Activated naive CD8-positive, alpha-beta T cell treated with anti-CD3 and anti-CD28 coated beads, Interleukin-2, amount 10 ng/mL, durations not matched to agents 7 days and 5 days (primary cell): ENCODE measurements around the gene MYH10. TPM values are rescaled to one million over a fixed set of nuclear protein-coding genes. Genes with fewer than 3 reads are reported as not detected.

Source experiments
- ATAC-seq: fragments of 150-1000 bp; cut with Tn5 transposase; one replicate; pipeline ENCODE4 v1.10.0; 2021; ENCODE audit warnings: low read depth, moderate library complexity
- POLR2A ChIA-PET: fragments of 350-600 bp; sonication (Branson Sonifier 250); formaldehyde crosslinking; loops from one replicate; lab custom pipeline; 2021; ENCODE audit warnings: antibody characterized with exemption; lab: Charles Lee
- DNase-seq: peaks from one replicate; pipeline ENCODE4 v3.0.0; 2021
- H3K27ac Mint-ChIP-seq: one replicate; pipeline ENCODE4 v1.8.0; 2022; ENCODE audit warnings: mild to moderate bottlenecking, mixed read lengths
- H3K27me3 Mint-ChIP-seq: one replicate; pipeline ENCODE4 v1.8.0; 2022; ENCODE audit warnings: mild to moderate bottlenecking, moderate library complexity, mixed read lengths
- H3K36me3 Mint-ChIP-seq: one replicate; pipeline ENCODE4 v1.8.0; 2021; ENCODE audit warnings: mild to moderate bottlenecking, mixed read lengths
- H3K4me1 Mint-ChIP-seq: one replicate; pipeline ENCODE4 v1.8.0; 2021; ENCODE audit warnings: mixed read lengths
- H3K4me3 Mint-ChIP-seq: one replicate; pipeline ENCODE4 v1.8.0; 2022; ENCODE audit warnings: mild to moderate bottlenecking, moderate library complexity, mixed read lengths
- H3K9me3 Mint-ChIP-seq: one replicate; pipeline ENCODE4 v1.8.0; 2021; ENCODE audit warnings: mixed read lengths
- total RNA-seq, 2 experiments: library from RNA; stranded (reverse); gene quantifications; one replicate each; pipeline ENCODE4 v1.2.3, GENCODE V29; 2021

MYH10 gene
- 10 to 100 TPM; 12.8 to 14.4 TPM for total RNA-seq

DNA sequence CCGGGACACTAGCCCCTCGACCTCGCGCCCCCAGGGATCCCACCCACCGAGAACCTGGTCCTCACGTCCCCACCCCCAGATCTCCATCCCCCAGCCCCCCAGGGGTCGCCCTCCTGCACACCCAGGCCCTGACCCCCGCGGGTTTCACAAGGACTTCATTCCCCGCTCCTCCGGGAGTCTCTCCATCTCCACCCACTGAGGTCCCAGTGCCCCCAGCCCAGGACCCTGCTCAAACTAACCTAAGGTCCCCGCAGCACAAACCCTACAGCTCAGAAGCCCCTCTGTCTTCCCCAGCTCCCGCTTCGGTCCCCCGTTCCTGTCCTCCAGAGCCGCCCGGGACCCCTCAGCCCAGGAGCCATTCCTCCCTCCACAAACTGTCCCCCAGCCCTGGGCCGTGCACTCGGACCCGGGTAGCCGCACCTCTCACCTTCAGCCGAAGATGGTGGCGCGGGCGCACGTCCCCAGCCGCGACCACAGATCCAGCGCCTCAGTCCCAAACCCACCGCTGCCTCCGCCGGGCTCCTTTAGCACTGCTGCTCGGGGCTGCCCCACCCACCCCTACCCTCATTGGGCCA lies at the start of gene MYH10:
Gene MYH10, minus strand, starts transcription at position 499 of the 575 bp plus-strand sequence. CDS start 7,479 bp downstream, outside the sequence.
- Mint-ChIP-seq H3K4me1 (peaks cover 12% of the 10 kb centered on the region), H3K36me3 (no peaks in the 10 kb centered on the region), H3K4me3 (peak within 1 kb of the TSS; percentile 99), H3K9me3 (no peaks in the 10 kb centered on the region), H3K27ac (peak within 1 kb of the TSS; percentile 78), H3K27me3 (peaks cover 66% of the 10 kb centered on the region)
- no peak for DNase-seq
- no peak for ATAC-seq
- POLR2A ChIA-PET = no interaction called here

DNA sequence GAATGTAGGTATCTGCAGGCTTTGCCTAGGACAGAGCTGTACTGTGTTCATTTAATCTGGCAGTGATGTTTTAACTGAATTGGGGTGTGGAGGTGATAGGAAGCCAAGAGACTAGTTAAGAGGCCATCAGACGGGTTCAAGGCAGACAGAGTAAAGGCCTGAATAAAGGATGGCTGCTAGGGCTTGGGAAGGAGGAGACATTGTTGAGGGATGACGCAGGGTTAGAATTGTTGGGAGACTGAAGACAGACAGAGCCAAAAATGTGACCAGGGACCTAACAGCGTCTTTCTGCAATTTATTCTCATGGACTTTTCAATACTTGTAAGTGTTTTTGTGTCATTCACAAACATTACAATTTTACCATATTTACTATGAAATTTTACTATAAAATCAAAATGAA lies 48.6 kb upstream of the MYH10 start:
- ATAC-seq = no peak
- no peak overlapping the region for H3K27ac Mint-ChIP-seq
- POLR2A ChIA-PET = no interaction called here
- H3K27me3 Mint-ChIP-seq = peaks cover 7% of the 10 kb centered on the region
- H3K36me3 Mint-ChIP-seq = no peaks in the 10 kb centered on the region
- no peak for DNase-seq
- no peak overlapping the region for H3K4me3 Mint-ChIP-seq
- no peaks in the 10 kb centered on the region for H3K4me1 Mint-ChIP-seq
- H3K9me3 Mint-ChIP-seq = no peaks in the 10 kb centered on the region

DNA sequence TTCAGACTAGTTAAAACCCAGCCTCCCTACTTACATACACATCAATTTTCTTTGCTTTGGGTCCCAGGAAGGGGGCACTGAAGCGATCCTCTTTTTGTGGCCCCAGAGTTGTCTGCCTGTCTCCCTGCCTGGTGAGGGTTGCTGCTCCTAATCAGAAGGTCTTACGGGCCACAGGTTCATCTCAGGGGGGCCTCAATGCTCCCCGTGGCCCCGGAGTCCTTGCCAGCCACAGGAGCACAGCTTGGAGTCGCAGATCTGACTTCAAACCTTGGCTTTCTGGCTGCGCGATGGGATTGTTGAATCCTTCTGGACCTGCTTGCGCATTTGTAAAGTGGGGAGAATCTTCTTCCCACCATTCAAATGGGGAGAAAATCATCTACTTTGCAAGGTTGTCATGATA lies 44.8 kb upstream of the MYH10 start:
- H3K27ac Mint-ChIP-seq = no peak overlapping the region
- H3K4me3 Mint-ChIP-seq = no peak overlapping the region
- DNase-seq (no peak), ATAC-seq (no peak)
- no peaks in the 10 kb centered on the region for H3K36me3 Mint-ChIP-seq
- H3K9me3 Mint-ChIP-seq = no peaks in the 10 kb centered on the region
- no peaks in the 10 kb centered on the region for H3K4me1 Mint-ChIP-seq
- POLR2A ChIA-PET = no interaction called here
- peaks cover 7% of the 10 kb centered on the region for H3K27me3 Mint-ChIP-seq

DNA sequence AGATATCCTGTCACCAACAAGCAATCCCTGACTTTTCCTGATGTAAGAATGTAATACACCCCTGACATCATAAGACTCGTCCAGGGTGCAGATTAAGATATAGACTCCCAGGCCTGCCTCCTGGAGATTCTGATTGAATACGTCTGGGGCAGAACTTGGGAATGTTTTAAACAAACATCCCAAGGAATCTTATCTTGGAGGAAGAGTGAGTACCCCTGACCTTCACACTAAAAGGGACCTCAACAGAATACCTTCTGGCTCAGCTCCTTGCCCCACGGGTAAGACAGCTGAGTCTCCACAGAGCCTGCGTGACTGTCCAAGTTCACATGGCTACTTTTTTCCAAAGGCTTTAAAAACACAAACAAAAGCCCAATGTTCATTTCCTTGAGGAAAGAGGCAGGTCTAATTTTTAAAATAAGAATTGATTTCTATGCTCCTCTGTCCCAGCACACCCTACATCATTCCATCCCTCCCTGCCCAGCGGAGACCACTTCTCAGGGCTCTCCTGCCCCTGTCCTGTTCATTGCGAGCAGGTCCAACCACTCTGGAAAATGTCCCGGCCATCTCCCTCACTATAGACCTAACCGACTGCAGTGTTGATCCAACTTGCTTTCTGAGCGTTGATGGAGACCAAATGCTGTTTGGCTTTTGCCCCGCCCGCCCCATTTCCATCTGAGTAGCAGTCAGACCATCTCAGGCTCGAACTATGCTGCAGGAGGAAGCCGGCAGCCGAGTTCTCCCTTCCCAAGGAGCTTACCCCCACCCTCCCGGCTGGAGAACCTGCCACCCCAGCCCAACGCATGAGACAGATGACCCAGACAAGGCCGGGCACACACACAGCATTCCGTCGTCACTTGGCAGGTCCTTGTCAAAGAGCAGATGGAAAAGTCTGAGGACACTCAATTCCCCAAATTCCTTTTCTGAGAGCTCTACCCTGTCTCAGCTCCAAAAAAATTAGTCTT lies 44.1 kb upstream of the MYH10 start:
- Mint-ChIP-seq H3K9me3 (no peaks in the 10 kb centered on the region), H3K4me3 (no peak overlapping the region), H3K27me3 (peaks cover 7% of the 10 kb centered on the region), H3K36me3 (no peaks in the 10 kb centered on the region), H3K4me1 (no peaks in the 10 kb centered on the region), H3K27ac (no peak overlapping the region)
- no peak for DNase-seq
- ATAC-seq = no peak
- POLR2A ChIA-PET = no interaction called here

DNA sequence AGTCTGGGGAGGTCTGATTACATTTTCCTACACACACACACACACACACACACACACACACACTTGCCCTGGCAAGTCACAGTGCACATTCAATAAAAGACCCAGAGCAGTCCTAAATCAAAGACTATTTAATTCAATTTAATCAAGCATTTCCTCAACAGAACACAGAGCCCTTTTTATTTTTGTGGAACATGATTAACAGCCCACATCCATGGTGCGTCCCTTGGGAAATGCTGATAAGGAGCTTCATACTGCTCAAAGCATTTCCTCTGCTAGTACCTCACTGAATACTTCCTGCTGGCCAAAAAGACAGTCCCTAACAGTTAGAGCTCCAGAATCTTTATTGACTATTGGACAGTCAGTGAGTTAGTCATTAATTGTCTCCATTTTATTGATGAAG lies 43.1 kb upstream of the MYH10 start:
- Mint-ChIP-seq H3K27ac (no peak overlapping the region), H3K27me3 (peaks cover 7% of the 10 kb centered on the region), H3K36me3 (no peaks in the 10 kb centered on the region), H3K4me3 (no peak overlapping the region), H3K4me1 (no peaks in the 10 kb centered on the region), H3K9me3 (no peaks in the 10 kb centered on the region)
- POLR2A ChIA-PET = no interaction called here
- DNase-seq = no peak
- no peak for ATAC-seq

DNA sequence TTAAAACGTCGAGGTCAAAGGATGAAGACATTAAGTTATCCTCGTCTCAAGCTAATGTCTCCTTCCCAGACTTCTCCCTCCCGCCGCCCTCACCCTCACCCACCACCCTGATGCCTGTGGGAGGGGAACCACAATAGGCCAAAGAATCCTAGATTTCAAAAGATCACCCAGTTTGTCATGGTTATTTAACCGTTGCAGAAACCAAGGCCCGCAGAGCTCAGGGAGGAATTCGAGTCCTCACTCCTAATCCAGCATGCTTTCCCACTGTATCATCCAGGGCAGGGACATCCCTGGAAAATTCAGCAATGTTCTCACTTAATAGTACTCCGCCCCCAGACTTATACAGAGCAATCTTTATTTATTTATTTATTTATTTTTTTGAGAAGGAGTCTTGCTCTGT lies 41.8 kb upstream of the MYH10 start:
- no peak for ATAC-seq
- Mint-ChIP-seq H3K9me3 (no peaks in the 10 kb centered on the region), H3K27ac (no peak overlapping the region), H3K4me1 (no peaks in the 10 kb centered on the region), H3K27me3 (peaks cover 7% of the 10 kb centered on the region), H3K4me3 (no peak overlapping the region), H3K36me3 (no peaks in the 10 kb centered on the region)
- POLR2A ChIA-PET = no interaction called here
- no peak for DNase-seq

DNA sequence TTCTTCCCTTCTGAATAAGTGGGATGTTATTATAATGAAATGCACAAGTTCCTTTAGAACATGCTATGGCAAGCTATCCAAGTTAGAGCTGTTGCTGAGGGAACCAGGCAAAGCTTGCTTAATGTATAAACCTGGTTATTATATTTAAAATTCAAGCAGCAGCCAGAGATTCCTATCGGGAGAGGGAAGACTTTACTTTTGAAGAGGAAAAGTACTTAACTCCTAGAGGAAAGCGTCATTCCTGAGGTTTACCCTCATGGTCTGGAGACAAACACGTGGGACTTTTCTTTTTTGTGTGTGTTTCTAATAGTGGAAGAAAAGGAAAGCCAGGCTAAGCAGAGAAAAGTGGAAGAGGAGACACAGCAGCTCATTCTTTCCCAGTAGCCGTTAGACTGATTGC lies 39.9 kb upstream of the MYH10 start:
- peaks cover 7% of the 10 kb centered on the region for H3K27me3 Mint-ChIP-seq
- POLR2A ChIA-PET = no interaction called here

DNA sequence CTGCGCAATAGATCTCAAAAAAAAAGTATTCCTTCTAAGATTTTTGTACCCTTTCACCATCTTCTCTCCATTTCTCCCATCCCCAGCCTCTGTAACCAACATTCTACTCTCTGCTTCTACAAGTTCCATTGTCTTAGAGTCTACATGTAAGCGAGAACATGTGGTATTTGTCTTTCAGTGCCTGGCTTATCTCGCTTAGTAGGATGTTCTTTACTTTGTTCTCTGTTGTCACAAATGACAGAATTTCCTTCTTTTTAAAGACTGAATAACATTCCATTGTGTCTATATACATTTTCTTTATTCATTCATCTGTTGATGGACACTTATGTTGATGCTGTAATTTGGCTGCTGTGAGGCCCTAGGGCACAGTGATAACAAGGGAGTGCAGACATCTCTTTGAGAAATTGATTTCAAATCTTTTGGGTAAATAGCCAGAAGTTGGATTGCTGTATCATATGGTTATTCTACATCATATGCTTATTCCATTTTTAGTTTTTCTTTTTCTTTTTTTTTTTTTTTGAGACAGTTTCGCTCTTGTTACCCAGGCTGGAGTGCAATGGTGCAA lies 37.7 kb upstream of the MYH10 start:
- ATAC-seq = no peak
- Mint-ChIP-seq H3K4me1 (no peaks in the 10 kb centered on the region), H3K9me3 (no peaks in the 10 kb centered on the region), H3K27ac (no peak overlapping the region), H3K4me3 (no peak overlapping the region), H3K27me3 (peaks cover 4% of the 10 kb centered on the region), H3K36me3 (no peaks in the 10 kb centered on the region)
- no peak for DNase-seq
- POLR2A ChIA-PET = no interaction called here

More for the DNA sequence above, 39.9 kb upstream of the MYH10 start:
- H3K27ac Mint-ChIP-seq = no peak overlapping the region
- ATAC-seq = no peak
- no peaks in the 10 kb centered on the region for H3K4me1 Mint-ChIP-seq
- H3K4me3 Mint-ChIP-seq = no peak overlapping the region
- no peaks in the 10 kb centered on the region for H3K36me3 Mint-ChIP-seq
- DNase-seq = no peak
- H3K9me3 Mint-ChIP-seq = no peaks in the 10 kb centered on the region

DNA sequence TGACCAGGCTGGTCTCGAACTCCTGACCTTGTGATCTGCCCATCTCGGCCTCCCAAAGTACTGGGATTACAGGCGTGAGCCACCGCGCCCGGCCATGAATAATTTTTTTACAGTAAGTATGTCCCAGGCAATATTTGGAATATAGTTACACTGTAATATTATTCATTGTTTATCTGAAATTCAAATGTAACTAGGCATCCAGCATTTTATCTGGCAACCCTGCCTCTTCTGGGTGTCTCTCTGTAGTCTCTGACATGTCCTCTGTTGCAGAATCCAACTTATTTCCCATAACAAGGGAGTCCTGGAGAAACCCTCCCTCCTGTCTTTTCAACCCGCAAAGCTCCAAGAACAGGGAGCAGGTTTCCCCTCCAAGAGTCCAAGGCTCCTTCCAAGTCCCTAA lies 36.9 kb upstream of the MYH10 start:
- no peaks in the 10 kb centered on the region for H3K4me1 Mint-ChIP-seq
- H3K27me3 Mint-ChIP-seq = peaks cover 7% of the 10 kb centered on the region
- POLR2A ChIA-PET = no interaction called here
- DNase-seq (no peak), ATAC-seq (no peak)
- no peak overlapping the region for H3K4me3 Mint-ChIP-seq
- no peaks in the 10 kb centered on the region for H3K36me3 Mint-ChIP-seq
- H3K27ac Mint-ChIP-seq = no peak overlapping the region
- no peaks in the 10 kb centered on the region for H3K9me3 Mint-ChIP-seq

DNA sequence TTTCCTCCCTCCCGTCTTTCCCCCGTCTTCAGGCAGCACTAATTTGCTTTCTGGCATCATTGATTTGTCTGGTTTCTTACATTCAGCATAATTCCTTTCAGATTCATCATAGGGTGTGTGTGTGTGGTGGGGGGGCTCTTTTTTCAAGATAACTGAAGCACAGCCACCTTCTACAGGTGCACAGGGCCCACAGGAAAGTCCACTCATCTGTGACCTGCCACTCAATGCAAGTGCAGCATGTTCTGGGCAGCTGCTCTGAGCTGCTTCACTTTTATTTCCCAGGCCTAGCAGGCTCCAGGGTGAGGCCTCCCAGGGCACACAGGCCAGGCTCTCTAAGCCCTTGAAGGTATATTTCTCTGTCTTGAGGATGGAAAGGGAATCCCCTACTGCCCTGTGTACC lies 35.2 kb upstream of the MYH10 start:
- H3K9me3 Mint-ChIP-seq = peaks cover 3% of the 10 kb centered on the region
- H3K27ac Mint-ChIP-seq = no peak overlapping the region
- H3K4me3 Mint-ChIP-seq = no peak overlapping the region
- peaks cover 14% of the 10 kb centered on the region for H3K27me3 Mint-ChIP-seq
- POLR2A ChIA-PET = no interaction called here
- no peaks in the 10 kb centered on the region for H3K4me1 Mint-ChIP-seq
- no peak for DNase-seq
- ATAC-seq = no peak
- H3K36me3 Mint-ChIP-seq = no peaks in the 10 kb centered on the region

DNA sequence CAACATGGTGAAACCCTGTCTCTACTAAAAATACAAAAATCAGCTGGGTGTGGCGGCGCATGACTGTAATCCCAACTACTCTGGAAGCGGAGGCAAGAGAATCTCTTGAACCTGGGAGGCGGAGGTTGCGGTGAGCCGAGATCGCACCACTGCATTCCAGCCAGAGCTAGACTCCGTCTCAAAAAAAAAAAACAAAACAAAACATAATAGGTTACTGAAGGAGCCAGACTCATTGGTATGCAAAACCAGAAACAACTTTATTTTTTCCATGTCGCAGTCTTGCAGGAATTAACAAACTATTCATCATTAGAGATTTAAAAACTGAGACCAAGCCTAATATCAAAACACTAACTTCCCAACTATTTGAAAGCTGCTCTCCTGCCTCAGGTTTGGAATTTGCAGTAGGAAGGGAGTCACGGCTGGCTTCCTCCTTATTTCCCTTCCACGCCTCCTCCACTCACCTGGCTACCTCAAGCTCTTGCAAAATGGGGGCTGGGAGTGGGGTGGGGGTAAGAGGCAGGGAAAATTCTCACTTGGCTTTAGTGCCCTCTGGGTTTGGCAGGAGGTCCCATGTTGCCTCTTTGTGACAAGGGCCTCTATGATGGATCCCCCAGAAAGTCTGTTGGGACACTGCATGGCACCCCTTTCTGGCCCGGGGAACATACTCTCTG lies 34.1 kb upstream of the MYH10 start:
- H3K9me3 Mint-ChIP-seq = peaks cover 3% of the 10 kb centered on the region
- H3K36me3 Mint-ChIP-seq = no peaks in the 10 kb centered on the region
- no peaks in the 10 kb centered on the region for H3K4me1 Mint-ChIP-seq
- POLR2A ChIA-PET = no interaction called here
- DNase-seq = no peak
- no peak for ATAC-seq
- H3K27me3 Mint-ChIP-seq = peaks cover 14% of the 10 kb centered on the region
- no peak overlapping the region for H3K27ac Mint-ChIP-seq
- no peak overlapping the region for H3K4me3 Mint-ChIP-seq

DNA sequence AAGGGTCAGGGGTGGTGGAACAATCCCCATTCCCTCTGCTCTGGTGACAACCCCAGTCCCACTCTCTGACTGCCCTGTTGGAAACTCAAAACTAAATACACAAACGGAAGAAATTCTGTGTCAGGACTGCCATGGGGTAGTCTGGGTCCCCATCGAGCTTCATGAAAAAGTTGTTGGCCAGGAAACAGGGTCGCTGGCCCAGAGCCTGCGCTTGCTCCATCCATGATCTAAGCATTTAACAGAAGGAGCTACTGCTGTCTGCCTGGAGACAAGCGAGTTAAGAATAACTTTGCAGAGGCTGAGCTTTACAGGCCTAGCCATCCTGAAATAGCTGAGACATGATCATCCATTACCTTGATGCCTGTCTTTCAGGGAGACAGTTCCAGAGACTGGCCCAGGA lies 32.4 kb upstream of the MYH10 start:
- H3K36me3 Mint-ChIP-seq = no peaks in the 10 kb centered on the region
- peaks cover 14% of the 10 kb centered on the region for H3K27me3 Mint-ChIP-seq
- H3K9me3 Mint-ChIP-seq = peaks cover 3% of the 10 kb centered on the region
- no peak overlapping the region for H3K4me3 Mint-ChIP-seq
- no peak overlapping the region for H3K27ac Mint-ChIP-seq
- POLR2A ChIA-PET = no interaction called here
- DNase-seq (no peak), ATAC-seq (no peak)
- H3K4me1 Mint-ChIP-seq = no peaks in the 10 kb centered on the region

DNA sequence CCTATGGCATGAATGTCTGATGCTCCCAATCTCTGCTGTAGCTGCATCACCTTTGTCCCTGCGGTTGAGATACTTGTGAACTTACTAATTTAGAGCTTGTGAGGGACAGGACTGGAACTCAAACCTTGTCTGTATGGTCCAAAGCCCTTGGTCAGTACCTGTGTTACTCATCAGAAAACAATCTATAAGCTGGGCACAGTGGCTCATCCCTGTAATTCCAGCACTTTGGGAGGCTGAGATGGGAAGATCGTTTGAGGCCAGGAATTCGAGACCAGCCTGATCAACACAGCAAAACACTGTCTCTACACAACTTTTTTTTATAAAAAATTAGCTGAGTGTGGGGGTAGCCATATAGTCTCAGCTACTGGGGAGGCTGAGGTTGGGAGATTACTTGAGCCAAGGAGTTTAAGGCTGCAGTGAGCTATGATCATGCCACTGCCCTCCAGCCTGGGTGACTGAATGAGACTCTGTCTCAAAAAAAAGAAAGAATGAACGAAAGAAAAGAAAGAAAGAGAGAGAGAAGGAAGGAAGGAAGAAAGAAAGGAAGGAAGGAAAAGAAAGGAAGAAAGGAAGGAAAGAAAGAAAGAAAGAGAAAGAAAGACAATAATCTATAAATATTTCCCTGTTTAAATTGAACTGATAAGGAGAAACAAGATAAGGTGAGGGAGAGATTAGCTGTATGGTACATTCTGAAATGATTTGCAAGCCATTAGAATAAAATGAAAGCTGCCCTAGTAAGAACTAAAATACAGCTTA lies 31.7 kb upstream of the MYH10 start:
- Mint-ChIP-seq H3K4me3 (no peak overlapping the region), H3K27me3 (peaks cover 14% of the 10 kb centered on the region), H3K36me3 (no peaks in the 10 kb centered on the region), H3K4me1 (no peaks in the 10 kb centered on the region), H3K9me3 (peaks cover 5% of the 10 kb centered on the region), H3K27ac (no peak overlapping the region)
- ATAC-seq (no peak), DNase-seq (no peak)
- POLR2A ChIA-PET = no interaction called here
